ENCODE measurements around the gene AKT1. TPM values are rescaled to one million over a fixed set of nuclear protein-coding genes. Genes with fewer than 3 reads are reported as not detected.

Gene AKT1
- total and polyA plus RNA-seq, 2 of the 13 experiments (the other 11 are each of a cell fraction or from before 2014, with no cell fraction given): 96.2 to 116 TPM

DNA sequence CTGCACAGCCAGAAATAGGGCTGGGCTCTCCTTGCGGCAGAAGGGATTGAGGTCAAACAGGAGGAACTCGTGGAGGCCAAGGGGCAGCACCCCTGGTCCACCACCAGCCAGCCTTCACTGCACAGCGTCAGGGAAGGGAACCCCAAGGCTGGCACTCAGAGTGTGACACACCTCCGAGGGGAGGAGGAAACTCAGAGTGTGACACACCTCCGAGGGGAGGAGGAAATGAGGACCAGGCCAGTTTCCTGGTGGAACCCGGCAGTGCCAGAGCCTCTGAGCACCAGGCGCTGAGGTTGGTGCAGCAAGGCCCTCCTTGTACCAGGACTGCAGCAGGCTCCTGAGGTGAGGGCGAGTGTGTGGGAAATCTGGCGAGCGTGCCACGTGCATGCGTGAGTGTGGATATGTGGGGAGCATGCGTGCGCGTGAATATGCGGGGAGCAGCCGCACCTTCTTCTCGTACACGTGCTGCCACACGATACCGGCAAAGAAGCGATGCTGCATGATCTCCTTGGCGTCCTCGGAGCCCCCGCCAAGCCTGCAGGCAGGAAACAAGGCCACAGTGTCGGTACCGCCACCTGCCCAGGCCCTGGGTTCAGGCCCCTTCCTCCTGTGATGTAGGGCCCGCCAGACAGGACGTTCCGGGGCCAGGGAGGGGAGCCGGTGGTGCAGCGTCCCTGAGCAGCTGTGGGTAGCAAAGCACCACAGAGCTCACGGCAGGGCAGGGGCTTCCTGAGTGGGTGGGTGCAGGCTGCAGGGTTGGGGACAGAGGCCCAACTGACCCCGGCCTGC lies 23.4 kb downstream of the AKT1 start (continued):
- TF ChIP-seq AGO1 (IDR thresholded peaks at IDR 0.05; ENCODE audit: low read depth, low read length, poor library complexity, severe bottlenecking) (peak; percentile 82), MXD4 (CRISPR knock-in tag; IDR thresholded peaks at IDR 0.05) (no peak), CENPT (CRISPR knock-in tag; IDR thresholded peaks at IDR 0.05; ENCODE audit: low read depth) (no peak), ZNF468 (CRISPR knock-in tag; IDR thresholded peaks at IDR 0.05) (no peak), ZNF558 (CRISPR knock-in tag; IDR thresholded peaks at IDR 0.05; ENCODE audit: borderline replicate concordance) (no peak), MED8 (CRISPR knock-in tag; IDR thresholded peaks at IDR 0.05; ENCODE audit: insufficient replicate concordance) (peak; percentile 34), RBFOX2 (IDR thresholded peaks at IDR 0.05; ENCODE audit: low read depth, low read length) (peak; percentile 45), TCF7L2 (IDR thresholded peaks at IDR 0.05; ENCODE audit: low read depth, low read length) (no peak), ZNF333 (CRISPR knock-in tag; IDR thresholded peaks at IDR 0.05; ENCODE audit: borderline replicate concordance) (no peak), TRIM24 (CRISPR knock-in tag; IDR thresholded peaks at IDR 0.05) (no peak), HOXA7 (CRISPR knock-in tag; IDR thresholded peaks at IDR 0.05) (peak; percentile 50; the same call in 1 of the 2 replicates)
- TF ChIP-seq, protein P1, sequence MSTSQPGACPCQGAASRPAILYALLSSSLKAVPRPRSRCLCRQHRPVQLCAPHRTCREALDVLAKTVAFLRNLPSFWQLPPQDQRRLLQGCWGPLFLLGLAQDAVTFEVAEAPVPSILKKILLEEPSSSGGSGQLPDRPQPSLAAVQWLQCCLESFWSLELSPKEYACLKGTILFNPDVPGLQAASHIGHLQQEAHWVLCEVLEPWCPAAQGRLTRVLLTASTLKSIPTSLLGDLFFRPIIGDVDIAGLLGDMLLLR (CRISPR knock-in tag; IDR thresholded peaks at IDR 0.05): 0 out of 2 replicates have a peak, but pooled peaks have one; percentile 24
- TF ChIP-seq, protein P2, sequence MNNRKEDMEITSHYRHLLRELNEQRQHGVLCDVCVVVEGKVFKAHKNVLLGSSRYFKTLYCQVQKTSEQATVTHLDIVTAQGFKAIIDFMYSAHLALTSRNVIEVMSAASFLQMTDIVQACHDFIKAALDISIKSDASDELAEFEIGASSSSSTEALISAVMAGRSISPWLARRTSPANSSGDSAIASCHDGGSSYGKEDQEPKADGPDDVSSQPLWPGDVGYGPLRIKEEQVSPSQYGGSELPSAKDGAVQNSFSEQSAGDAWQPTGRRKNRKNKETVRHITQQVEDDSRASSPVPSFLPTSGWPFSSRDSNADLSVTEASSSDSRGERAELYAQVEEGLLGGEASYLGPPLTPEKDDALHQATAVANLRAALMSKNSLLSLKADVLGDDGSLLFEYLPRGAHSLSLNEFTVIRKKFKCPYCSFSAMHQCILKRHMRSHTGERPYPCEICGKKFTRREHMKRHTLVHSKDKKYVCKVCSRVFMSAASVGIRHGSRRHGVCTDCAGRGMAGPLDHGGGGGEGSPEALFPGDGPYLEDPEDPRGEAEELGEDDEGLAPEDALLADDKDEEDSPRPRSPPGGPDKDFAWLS (CRISPR knock-in tag; IDR thresholded peaks at IDR 0.05; ENCODE audit: borderline replicate concordance): no peak
